Measurements from ENCODE around the gene CNKSR3.

The CNKSR3 gene

DNA sequence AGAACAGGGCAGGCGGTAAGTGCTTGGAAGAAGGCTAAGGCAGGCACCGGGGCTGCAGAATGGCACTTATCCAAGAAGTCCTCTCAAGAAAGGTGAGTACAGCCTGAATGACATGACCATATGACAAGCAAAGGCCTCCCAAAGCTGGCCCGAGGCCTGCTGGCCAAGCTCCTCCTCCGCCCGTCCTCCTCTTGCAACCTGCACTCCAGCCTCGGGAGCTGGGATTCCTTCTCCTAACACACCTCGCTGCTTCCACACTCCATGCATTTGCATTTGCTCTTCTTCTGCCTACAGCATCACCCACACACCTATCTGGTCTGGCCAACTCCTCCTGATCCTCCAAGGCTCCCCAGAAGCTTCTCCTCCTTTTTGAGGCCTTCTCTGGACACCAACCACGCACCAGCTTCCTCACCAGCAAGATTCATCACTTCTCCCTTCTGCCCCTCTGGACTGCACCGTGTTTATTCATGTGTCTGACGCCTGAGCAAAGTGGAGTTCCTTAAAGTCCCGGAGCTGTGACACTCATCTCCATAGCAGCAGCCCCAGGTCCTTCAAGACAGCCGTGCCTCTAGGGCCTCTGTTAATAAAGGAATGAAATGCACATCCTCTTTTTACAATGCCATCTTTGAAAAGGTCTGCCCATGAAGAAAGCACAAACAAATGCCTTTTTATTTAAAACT lies 32.3 kb downstream of the CNKSR3 start:
- H2AFZ ChIP-seq (ENCODE audit: low read depth, low read length): no peak overlapping the region
- peaks cover 25% of the 10 kb centered on the region for H3K4me1 ChIP-seq (ENCODE audit: insufficient read depth, low read length)
- no peak overlapping the region for H3K4me3 ChIP-seq (ENCODE audit: low read length)
- no peaks in the 10 kb centered on the region for H3K27me3 ChIP-seq (ENCODE audit: insufficient read depth, low read length)
- no peaks in the 10 kb centered on the region for H3K9me3 ChIP-seq (ENCODE audit: low read length)
- H3K36me3 ChIP-seq (ENCODE audit: insufficient read depth, low read length): no peaks in the 10 kb centered on the region

DNA sequence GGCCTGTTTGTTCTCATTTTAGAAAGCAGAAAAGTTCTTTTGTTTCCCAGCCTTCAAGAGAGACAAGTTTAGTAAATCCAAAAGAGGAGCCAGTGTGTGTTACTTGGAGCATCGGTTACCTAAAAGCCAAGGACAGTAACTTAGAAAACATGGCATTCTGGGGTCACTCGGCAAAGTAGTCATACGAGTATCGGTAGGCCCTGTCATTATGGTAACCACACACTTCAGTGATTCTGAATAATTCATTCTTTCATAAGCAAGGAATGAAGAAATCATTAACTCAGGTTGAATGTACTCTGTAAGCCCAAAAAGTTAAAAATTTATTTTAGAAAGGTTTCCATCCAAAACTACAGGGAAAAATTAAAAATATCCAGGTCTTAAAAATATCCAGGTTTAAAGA lies 34.0 kb downstream of the CNKSR3 start:
- peaks cover 20% of the 10 kb centered on the region for H3K4me1 ChIP-seq (ENCODE audit: insufficient read depth, low read length)
- no peaks in the 10 kb centered on the region for H3K27me3 ChIP-seq (ENCODE audit: insufficient read depth, low read length)
- H3K4me3 ChIP-seq (ENCODE audit: low read length): no peak overlapping the region
- no peak overlapping the region for H2AFZ ChIP-seq (ENCODE audit: low read depth, low read length)
- no peaks in the 10 kb centered on the region for H3K9me3 ChIP-seq (ENCODE audit: low read length)
- no peaks in the 10 kb centered on the region for H3K36me3 ChIP-seq (ENCODE audit: insufficient read depth, low read length)

DNA sequence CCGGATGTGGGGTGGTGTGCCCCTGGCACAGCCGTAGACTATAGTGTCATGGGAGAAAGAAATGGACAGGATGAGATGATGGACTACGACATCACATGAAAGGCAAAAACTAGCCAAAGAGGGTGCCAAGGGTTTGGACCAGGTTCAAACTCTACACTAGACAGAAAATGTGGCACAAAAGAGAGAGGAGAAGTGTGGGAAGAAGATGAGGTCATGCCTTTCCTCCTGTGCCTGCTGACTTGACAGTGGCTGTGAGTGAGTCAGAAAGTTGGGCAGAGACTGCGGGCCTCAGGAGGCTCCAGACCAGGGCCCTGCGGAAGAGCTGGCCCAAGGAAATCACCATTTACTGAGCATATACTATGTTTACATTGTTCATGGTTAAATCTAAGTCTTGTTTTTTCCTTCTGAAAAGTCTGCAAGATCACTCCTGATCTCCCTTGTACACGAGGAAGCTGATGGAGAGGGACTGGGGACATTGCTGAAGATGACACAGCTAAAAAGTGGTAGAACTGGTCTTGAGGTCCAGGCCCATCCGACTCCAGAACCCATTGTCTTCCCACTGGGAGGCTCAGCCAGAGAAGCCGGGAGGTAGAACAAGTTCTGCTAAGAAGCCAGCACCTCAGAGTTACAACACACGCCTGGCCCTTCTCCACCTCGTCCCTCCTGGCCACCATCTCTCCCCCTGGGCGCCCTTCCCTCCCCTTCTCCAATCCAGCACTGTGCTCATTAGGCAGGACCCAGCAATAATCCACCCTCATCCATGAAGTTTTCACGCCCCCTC lies 35.6 kb downstream of the CNKSR3 start:
- H3K4me3 ChIP-seq (ENCODE audit: low read length): no peak overlapping the region
- no peaks in the 10 kb centered on the region for H3K36me3 ChIP-seq (ENCODE audit: insufficient read depth, low read length)
- H2AFZ ChIP-seq (ENCODE audit: low read depth, low read length): no peak overlapping the region
- H3K4me1 ChIP-seq (ENCODE audit: insufficient read depth, low read length): peaks cover 20% of the 10 kb centered on the region
- H3K9me3 ChIP-seq (ENCODE audit: low read length): no peaks in the 10 kb centered on the region
- H3K27me3 ChIP-seq (ENCODE audit: insufficient read depth, low read length): no peaks in the 10 kb centered on the region

GRCh38 chr6:154473324-154473723 lies 37.2 kb downstream of the CNKSR3 start:
- Histone ChIP-seq H2AFZ (ENCODE audit: low read depth, low read length) (no peak overlapping the region), H3K36me3 (ENCODE audit: insufficient read depth, low read length) (no peaks in the 10 kb centered on the region), H3K4me3 (ENCODE audit: low read length) (no peak overlapping the region), H3K27me3 (ENCODE audit: insufficient read depth, low read length) (no peaks in the 10 kb centered on the region), H3K9me3 (ENCODE audit: low read length) (no peaks in the 10 kb centered on the region), H3K4me1 (ENCODE audit: insufficient read depth, low read length) (peaks cover 8% of the 10 kb centered on the region)

DNA sequence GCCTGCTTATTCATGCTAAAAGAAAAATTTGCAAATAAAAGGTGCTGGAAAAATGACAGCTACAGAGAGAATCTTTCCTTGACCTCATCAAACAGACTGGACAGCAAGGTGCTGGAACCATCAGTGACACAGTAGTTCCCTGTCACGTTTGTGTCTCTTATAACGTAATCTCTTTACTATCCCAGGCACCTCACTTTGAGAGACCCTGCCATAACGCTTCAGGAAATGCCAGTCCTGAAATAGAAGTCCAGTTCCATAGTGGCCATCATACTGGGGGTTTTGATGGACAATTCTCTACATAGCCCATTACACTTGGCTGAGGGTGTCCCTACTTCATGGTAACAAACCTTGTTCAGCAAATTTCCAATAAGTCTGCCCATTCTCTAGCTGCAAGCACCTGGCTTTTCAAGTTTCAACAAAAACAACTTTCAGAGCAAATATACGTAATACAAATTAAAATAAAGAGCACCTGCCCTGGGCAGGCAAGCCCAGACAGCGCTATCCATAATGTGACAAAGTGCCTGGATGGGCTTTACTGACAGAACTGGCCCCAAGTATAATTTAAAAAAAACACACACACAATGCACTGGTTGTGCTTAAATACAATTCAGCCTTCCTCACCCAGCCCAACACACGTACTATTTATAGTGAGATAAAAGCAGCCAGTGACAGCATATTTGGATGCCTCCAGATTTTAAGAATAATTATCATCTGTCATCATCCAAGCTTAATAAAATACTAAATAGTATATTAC lies 38.7 kb downstream of the CNKSR3 start:
- no peaks in the 10 kb centered on the region for H3K4me1 ChIP-seq (ENCODE audit: insufficient read depth, low read length)

GRCh38 chr6:154469306-154469935 lies 41.1 kb downstream of the CNKSR3 start:
- Histone ChIP-seq H3K4me1 (ENCODE audit: insufficient read depth, low read length) (no peaks in the 10 kb centered on the region), H3K27me3 (ENCODE audit: insufficient read depth, low read length) (no peaks in the 10 kb centered on the region), H3K4me3 (ENCODE audit: low read length) (no peak overlapping the region), H3K9me3 (ENCODE audit: low read length) (no peaks in the 10 kb centered on the region), H3K36me3 (ENCODE audit: insufficient read depth, low read length) (no peaks in the 10 kb centered on the region), H2AFZ (ENCODE audit: low read depth, low read length) (no peak overlapping the region)

More for the DNA sequence above, 38.7 kb downstream of the CNKSR3 start:
- Histone ChIP-seq H3K36me3 (ENCODE audit: insufficient read depth, low read length) (no peaks in the 10 kb centered on the region), H3K9me3 (ENCODE audit: low read length) (no peaks in the 10 kb centered on the region), H3K27me3 (ENCODE audit: insufficient read depth, low read length) (no peaks in the 10 kb centered on the region), H2AFZ (ENCODE audit: low read depth, low read length) (no peak overlapping the region), H3K4me3 (ENCODE audit: low read length) (no peak overlapping the region)

GRCh38 chr6:154468760-154469159 lies 41.7 kb downstream of the CNKSR3 start:
- no peaks in the 10 kb centered on the region for H3K36me3 ChIP-seq (ENCODE audit: insufficient read depth, low read length)
- no peaks in the 10 kb centered on the region for H3K27me3 ChIP-seq (ENCODE audit: insufficient read depth, low read length)
- H3K4me3 ChIP-seq (ENCODE audit: low read length): no peak overlapping the region
- H3K4me1 ChIP-seq (ENCODE audit: insufficient read depth, low read length): no peaks in the 10 kb centered on the region
- no peak overlapping the region for H2AFZ ChIP-seq (ENCODE audit: low read depth, low read length)
- H3K9me3 ChIP-seq (ENCODE audit: low read length): no peaks in the 10 kb centered on the region

DNA sequence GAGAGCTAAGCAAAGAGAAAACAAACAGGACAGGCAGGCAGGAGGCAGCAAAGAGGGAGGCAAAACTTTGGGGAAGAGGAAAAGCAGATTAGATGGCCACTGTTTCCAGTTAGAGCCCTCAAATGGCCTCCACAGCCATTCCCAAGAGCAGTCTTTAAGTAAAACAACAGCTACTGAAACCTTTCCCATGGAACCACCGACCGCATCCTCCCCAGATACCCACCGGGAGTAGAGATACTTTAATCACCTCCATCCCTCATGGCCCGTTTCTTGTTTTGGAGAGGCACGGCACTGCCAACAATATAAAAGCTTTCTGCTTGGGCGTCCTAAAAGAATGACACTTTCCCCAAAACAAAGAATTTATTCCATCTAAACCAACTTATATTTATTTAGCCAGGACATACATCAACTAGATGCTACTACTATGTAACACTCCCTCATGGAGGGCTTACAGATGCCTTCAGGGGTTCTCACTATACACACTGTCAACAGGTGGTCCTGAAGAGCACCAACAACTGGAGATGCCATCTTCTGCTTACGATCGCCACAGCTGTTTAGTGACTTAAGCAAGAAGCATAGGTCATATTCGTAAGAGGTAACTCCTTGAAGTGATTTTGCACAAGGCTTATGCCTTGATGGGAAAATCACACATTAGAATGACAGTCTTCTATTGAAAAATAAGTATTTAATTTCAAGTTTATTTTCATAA lies 43.4 kb downstream of the CNKSR3 start:
- Histone ChIP-seq H3K27me3 (ENCODE audit: insufficient read depth, low read length) (no peaks in the 10 kb centered on the region), H3K4me1 (ENCODE audit: insufficient read depth, low read length) (no peaks in the 10 kb centered on the region), H2AFZ (ENCODE audit: low read depth, low read length) (no peak overlapping the region), H3K9me3 (ENCODE audit: low read length) (no peaks in the 10 kb centered on the region), H3K36me3 (ENCODE audit: insufficient read depth, low read length) (no peaks in the 10 kb centered on the region), H3K4me3 (ENCODE audit: low read length) (no peak overlapping the region)

GRCh38 chr6:154466139-154466538 lies 44.3 kb downstream of the CNKSR3 start:
- no peaks in the 10 kb centered on the region for H3K9me3 ChIP-seq (ENCODE audit: low read length)
- no peaks in the 10 kb centered on the region for H3K4me1 ChIP-seq (ENCODE audit: insufficient read depth, low read length)
- H3K4me3 ChIP-seq (ENCODE audit: low read length): no peak overlapping the region
- H3K36me3 ChIP-seq (ENCODE audit: insufficient read depth, low read length): no peaks in the 10 kb centered on the region
- H2AFZ ChIP-seq (ENCODE audit: low read depth, low read length): no peak overlapping the region
- H3K27me3 ChIP-seq (ENCODE audit: insufficient read depth, low read length): no peaks in the 10 kb centered on the region

DNA sequence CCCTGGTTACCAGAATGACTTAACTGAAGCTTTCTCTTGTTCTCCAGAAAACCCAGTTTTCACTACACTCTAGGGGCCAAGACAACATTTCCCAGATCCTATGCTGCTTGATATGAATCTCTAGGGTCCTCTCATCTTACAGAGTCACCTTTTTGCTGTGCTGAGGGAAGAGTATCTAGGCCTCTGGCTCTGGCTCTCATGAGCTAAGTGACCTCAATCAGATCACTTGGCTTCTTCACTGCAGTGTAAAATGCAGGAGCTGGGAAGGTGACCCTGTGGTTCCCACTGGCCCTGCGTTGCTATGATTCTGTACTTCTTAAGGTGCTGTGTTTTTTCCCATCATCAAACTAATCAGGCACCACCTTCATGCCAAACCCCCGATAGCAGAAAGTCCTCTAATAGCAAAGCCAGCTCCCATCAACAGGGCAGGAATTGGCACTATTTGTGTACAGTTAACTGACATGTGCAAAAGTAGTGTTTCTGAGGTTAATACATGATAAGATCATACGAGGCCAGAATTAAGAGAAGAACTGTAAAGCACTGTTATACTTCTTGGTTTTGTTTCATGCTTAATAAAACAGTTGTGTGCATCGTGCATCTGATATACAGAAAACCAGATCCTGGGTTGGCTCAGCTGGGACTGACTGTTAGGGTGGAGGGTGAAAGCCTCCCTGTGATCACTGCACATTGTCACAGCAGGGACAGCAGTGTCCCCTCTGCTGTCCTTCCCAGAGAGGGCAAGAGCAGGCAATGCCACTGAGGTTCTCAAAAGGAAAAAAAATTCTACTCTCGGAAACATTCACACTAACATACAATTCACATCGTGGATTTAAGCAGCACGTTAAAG lies 46.7 kb downstream of the CNKSR3 start:
- no peak overlapping the region for H3K4me3 ChIP-seq (ENCODE audit: low read length)
- H3K9me3 ChIP-seq (ENCODE audit: low read length): no peaks in the 10 kb centered on the region
- no peak overlapping the region for H2AFZ ChIP-seq (ENCODE audit: low read depth, low read length)
- no peaks in the 10 kb centered on the region for H3K36me3 ChIP-seq (ENCODE audit: insufficient read depth, low read length)
- no peaks in the 10 kb centered on the region for H3K4me1 ChIP-seq (ENCODE audit: insufficient read depth, low read length)
- no peaks in the 10 kb centered on the region for H3K27me3 ChIP-seq (ENCODE audit: insufficient read depth, low read length)

GRCh38 chr6:154462425-154462824 lies 48.1 kb downstream of the CNKSR3 start:
- H3K36me3 ChIP-seq (ENCODE audit: insufficient read depth, low read length): no peaks in the 10 kb centered on the region
- H2AFZ ChIP-seq (ENCODE audit: low read depth, low read length): no peak overlapping the region
- H3K4me3 ChIP-seq (ENCODE audit: low read length): no peak overlapping the region
- no peaks in the 10 kb centered on the region for H3K4me1 ChIP-seq (ENCODE audit: insufficient read depth, low read length)
- no peaks in the 10 kb centered on the region for H3K27me3 ChIP-seq (ENCODE audit: insufficient read depth, low read length)
- H3K9me3 ChIP-seq (ENCODE audit: low read length): no peaks in the 10 kb centered on the region

DNA sequence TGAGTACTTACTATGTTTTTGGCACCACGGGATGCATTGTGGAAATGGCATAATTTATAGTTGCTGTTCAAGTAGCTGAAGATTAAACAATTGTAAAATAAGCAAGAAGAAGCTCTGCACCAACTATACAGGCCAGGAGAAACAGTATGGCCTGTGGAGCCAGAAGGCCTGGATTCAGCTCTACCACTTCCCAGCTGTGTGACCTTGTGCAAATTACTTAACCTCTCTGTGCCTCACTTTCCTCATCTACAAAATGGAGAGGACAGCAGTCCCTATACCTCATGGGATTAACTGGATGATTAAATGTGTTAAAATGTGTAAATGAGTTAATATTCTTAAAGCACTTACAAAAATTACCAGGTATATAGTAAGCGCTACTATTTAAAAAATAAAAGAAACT lies 49.1 kb downstream of the CNKSR3 start:
- Histone ChIP-seq H3K4me1 (ENCODE audit: insufficient read depth, low read length) (no peaks in the 10 kb centered on the region), H3K36me3 (ENCODE audit: insufficient read depth, low read length) (no peaks in the 10 kb centered on the region), H2AFZ (ENCODE audit: low read depth, low read length) (no peak overlapping the region), H3K27me3 (ENCODE audit: insufficient read depth, low read length) (no peaks in the 10 kb centered on the region), H3K4me3 (ENCODE audit: low read length) (no peak overlapping the region), H3K9me3 (ENCODE audit: low read length) (no peaks in the 10 kb centered on the region)
